Measurements from ENCODE around the gene CMTM6. TPM values are rescaled to one million over a fixed set of nuclear protein-coding genes. Genes with fewer than 3 reads are reported as not detected.
A peak's percentile ranks its signal among the peaks of the same experiment; 100 is the strongest.

CMTM6 gene
- total and polyA plus RNA-seq, 9 of the 15 experiments (the other 6 are each of a cell fraction or from before 2014, with no cell fraction given) = 8.9 to 39.7 (median 19.5) TPM

DNA sequence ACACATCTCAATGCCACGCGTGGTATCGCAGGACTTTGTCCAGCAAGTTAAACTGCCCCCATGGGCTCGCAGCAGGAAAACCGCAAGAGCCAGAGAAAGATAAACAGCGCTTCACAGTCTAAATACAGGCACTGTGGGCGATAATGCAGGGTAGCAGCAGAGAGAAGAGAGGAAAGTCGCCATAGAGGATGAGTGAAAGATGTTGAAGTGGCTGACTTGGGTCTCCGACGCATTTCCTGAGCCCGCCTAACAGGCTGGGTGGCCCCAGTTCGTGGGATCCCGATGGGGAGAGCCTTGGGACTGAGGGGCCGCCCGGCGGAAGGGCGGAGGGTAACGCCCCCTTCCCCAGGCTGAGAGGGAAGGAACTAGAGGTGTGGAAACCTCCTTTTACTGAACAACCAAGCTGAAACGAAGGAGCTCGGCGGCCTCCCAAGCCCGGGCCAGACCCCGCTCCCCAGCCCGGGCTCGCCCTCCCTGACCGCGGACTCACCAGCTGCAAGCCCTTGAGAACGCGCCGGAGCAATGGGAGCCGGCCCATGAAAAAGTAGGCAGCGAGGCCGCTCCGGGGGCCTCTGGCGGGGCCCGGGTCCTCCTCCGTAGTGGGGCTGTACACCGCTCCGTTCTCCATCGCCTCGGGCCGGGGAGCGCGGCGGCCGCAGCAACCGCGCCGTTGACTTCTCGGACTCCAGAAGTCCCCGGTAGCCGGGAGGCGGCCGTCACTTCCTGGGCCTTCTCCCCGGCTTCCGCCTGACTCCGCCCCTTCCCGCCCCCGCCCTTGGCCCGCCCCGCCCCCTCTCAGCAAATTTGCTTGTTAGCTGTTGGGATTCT lies at the start of gene CMTM6 (continued):
- TF ChIP-seq ETV6 (IDR thresholded peaks at IDR 0.05; ENCODE audit: borderline replicate concordance in 1 of 2, low read depth in 2 of 2, low read length in 1 of 2) (0 out of 4 replicates have a peak, but pooled peaks of 1 of the 2 experiments have one; percentile 51), ETV6 (CRISPR knock-in tag; IDR thresholded peaks at IDR 0.05; ENCODE audit: borderline replicate concordance) (no peak), SMARCC2 (IDR thresholded peaks at IDR 0.05; ENCODE audit: low read depth) (peak; percentile 58; the same call in 1 of the 2 replicates), TEAD4 (IDR thresholded peaks at IDR 0.05; ENCODE audit: low read length) (peak; percentile 80), TEAD4 (CRISPR knock-in tag; IDR thresholded peaks at IDR 0.05; ENCODE audit: borderline replicate concordance) (no peak), ETV5 (CRISPR knock-in tag; IDR thresholded peaks at IDR 0.05; ENCODE audit: low read depth) (peak; percentile 40; the same call in 1 of the 2 replicates), HMGN3 (IDR thresholded peaks at IDR 0.05; ENCODE audit: borderline replicate concordance, extremely low read depth, insufficient read length, low read depth, low read length) (peak; percentile 47), ZFX (CRISPR knock-in tag; IDR thresholded peaks at IDR 0.05) (peak; percentile 90), LCOR (CRISPR knock-in tag; IDR thresholded peaks at IDR 0.05) (peak; percentile 19; the same call in 1 of the 2 replicates), TOE1 (IDR thresholded peaks at IDR 0.05; ENCODE audit: borderline replicate concordance) (0 out of 2 replicates have a peak, but pooled peaks have one; percentile 30), TOE1 (CRISPR knock-in tag; IDR thresholded peaks at IDR 0.05; ENCODE audit: borderline replicate concordance, low read depth) (no peak), TCF7 (IDR thresholded peaks at IDR 0.05; ENCODE audit: borderline replicate concordance) (no peak), RNF2 (IDR thresholded peaks at IDR 0.05) (peak; percentile 82), MAFK (IDR thresholded peaks at IDR 0.05; ENCODE audit: low read length) (no peak)
- TF ChIP-seq, protein P1, sequence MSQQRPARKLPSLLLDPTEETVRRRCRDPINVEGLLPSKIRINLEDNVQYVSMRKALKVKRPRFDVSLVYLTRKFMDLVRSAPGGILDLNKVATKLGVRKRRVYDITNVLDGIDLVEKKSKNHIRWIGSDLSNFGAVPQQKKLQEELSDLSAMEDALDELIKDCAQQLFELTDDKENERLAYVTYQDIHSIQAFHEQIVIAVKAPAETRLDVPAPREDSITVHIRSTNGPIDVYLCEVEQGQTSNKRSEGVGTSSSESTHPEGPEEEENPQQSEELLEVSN (IDR thresholded peaks at IDR 0.05; ENCODE audit: borderline replicate concordance in 1 of 2, extremely low read depth in 1 of 2, insufficient read depth in 1 of 2, insufficient read length in 1 of 2, low read depth in 1 of 2, low read length in 1 of 2, poor library complexity in 1 of 2, severe bottlenecking in 1 of 2) = peak in 1 of 2 experiments; percentile 36
- TF ChIP-seq, protein P2, sequence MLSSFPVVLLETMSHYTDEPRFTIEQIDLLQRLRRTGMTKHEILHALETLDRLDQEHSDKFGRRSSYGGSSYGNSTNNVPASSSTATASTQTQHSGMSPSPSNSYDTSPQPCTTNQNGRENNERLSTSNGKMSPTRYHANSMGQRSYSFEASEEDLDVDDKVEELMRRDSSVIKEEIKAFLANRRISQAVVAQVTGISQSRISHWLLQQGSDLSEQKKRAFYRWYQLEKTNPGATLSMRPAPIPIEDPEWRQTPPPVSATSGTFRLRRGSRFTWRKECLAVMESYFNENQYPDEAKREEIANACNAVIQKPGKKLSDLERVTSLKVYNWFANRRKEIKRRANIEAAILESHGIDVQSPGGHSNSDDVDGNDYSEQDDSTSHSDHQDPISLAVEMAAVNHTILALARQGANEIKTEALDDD (IDR thresholded peaks at IDR 0.05) = peak; percentile 53; the same call in 1 of the 2 replicates
- TF ChIP-seq, protein P3, sequence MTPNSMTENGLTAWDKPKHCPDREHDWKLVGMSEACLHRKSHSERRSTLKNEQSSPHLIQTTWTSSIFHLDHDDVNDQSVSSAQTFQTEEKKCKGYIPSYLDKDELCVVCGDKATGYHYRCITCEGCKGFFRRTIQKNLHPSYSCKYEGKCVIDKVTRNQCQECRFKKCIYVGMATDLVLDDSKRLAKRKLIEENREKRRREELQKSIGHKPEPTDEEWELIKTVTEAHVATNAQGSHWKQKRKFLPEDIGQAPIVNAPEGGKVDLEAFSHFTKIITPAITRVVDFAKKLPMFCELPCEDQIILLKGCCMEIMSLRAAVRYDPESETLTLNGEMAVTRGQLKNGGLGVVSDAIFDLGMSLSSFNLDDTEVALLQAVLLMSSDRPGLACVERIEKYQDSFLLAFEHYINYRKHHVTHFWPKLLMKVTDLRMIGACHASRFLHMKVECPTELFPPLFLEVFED (CRISPR knock-in tag; conservative IDR thresholded peaks at IDR 0.05) = peak; percentile 79; the same call in 1 of the 2 replicates
- TF ChIP-seq, protein P4, sequence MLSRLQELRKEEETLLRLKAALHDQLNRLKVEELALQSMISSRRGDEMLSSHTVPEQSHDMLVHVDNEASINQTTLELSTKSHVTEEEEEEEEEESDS (CRISPR knock-in tag; IDR thresholded peaks at IDR 0.05) = no peak
- TF ChIP-seq, protein P5, sequence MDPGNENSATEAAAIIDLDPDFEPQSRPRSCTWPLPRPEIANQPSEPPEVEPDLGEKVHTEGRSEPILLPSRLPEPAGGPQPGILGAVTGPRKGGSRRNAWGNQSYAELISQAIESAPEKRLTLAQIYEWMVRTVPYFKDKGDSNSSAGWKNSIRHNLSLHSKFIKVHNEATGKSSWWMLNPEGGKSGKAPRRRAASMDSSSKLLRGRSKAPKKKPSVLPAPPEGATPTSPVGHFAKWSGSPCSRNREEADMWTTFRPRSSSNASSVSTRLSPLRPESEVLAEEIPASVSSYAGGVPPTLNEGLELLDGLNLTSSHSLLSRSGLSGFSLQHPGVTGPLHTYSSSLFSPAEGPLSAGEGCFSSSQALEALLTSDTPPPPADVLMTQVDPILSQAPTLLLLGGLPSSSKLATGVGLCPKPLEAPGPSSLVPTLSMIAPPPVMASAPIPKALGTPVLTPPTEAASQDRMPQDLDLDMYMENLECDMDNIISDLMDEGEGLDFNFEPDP (CRISPR knock-in tag; IDR thresholded peaks at IDR 0.05) = no peak
- TF ChIP-seq, protein P6, sequence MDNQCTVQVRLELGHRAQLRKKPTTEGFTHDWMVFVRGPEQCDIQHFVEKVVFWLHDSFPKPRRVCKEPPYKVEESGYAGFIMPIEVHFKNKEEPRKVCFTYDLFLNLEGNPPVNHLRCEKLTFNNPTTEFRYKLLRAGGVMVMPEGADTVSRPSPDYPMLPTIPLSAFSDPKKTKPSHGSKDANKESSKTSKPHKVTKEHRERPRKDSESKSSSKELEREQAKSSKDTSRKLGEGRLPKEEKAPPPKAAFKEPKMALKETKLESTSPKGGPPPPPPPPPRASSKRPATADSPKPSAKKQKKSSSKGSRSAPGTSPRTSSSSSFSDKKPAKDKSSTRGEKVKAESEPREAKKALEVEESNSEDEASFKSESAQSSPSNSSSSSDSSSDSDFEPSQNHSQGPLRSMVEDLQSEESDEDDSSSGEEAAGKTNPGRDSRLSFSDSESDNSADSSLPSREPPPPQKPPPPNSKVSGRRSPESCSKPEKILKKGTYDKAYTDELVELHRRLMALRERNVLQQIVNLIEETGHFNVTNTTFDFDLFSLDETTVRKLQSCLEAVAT (IDR thresholded peaks at IDR 0.05) = peak in 1 of 2 experiments; percentile 97; a peak in 2 of 4 replicates

Data from K562 (cell line).